T47D (cell line): ENCODE data around the gene ZC2HC1B.

Experiments
- DNase-seq, 2 experiments: peaks; one replicate each; pipeline versions ENCODE4 v3.0.0 to v3.0.0-alpha.2; 2011 to 2012; ENCODE audit warnings: low read depth in 1 of 2, low spot score in 1 of 2
- JUND ChIP-seq: IDR thresholded peaks from 2 replicates; pipeline ENCODE4 v1.6.1; 2012; ENCODE audit warnings: low read depth
- in situ Hi-C: cut with HindIII; loops from 2 replicates; pipeline ENCODE4 v1.10.0; 2016; ENCODE audit warnings: low sequenced_read_pairs, low pct_unique_long_range_greater_than_20kb

ZC2HC1B gene

GRCh38 chr6:143963158-143963919 is 99.1 kb downstream of the ZC2HC1B start:
- in situ Hi-C loops = no loop called here
- peak in 1 of 2 experiments; percentile 54 for DNase-seq
- no peak for TF ChIP-seq JUND

GRCh38 chr6:143964674-143965081 is 100.4 kb downstream of the ZC2HC1B start:
- DNase-seq = no peak
- no peak for TF ChIP-seq JUND

GRCh38 chr6:143965503-143966171 is 101.4 kb downstream of the ZC2HC1B start:
- in situ Hi-C loops = no loop called here
- no peak for TF ChIP-seq JUND
- DNase-seq = no peak

More at GRCh38 chr6:143964674-143965081, 100.4 kb downstream of the ZC2HC1B start:
- in situ Hi-C loops = no loop called here

- in situ Hi-C loops = no loop called here
- DNase-seq = no peak
- no peak for TF ChIP-seq JUND
These were observed 102.0 kb downstream of the ZC2HC1B start for GRCh38 chr6:143966312-143966711.

- in situ Hi-C loops = no loop called here
- no peak for DNase-seq
- TF ChIP-seq JUND = no peak
These were observed 103.6 kb downstream of the ZC2HC1B start for GRCh38 chr6:143967706-143968376.

- in situ Hi-C loops = no loop called here
- no peak for DNase-seq
These were observed 104.8 kb downstream of the ZC2HC1B start for GRCh38 chr6:143969077-143969476.

GRCh38 chr6:143970456-143971218 is 106.4 kb downstream of the ZC2HC1B start:
- no peak for TF ChIP-seq JUND
- in situ Hi-C loops = no loop called here
- no peak for DNase-seq

More at GRCh38 chr6:143969077-143969476, 104.8 kb downstream of the ZC2HC1B start:
- no peak for TF ChIP-seq JUND

GRCh38 chr6:143971482-143972205 is 107.4 kb downstream of the ZC2HC1B start:
- in situ Hi-C loops = no loop called here
- TF ChIP-seq JUND = no peak
- DNase-seq = no peak

- in situ Hi-C loops = no loop called here
- DNase-seq = no peak
- no peak for TF ChIP-seq JUND
These were observed 109.1 kb downstream of the ZC2HC1B start for GRCh38 chr6:143973097-143973966.

GRCh38 chr6:143974089-143974488 is 109.8 kb downstream of the ZC2HC1B start:
- no peak for TF ChIP-seq JUND
- DNase-seq = no peak
- in situ Hi-C loops = no loop called here

- no peak for DNase-seq
- no peak for TF ChIP-seq JUND
- in situ Hi-C loops = no loop called here
These were observed 112.6 kb downstream of the ZC2HC1B start for GRCh38 chr6:143976806-143977349.
